HEK293T (cell line): ENCODE measurements around the gene CD52.
"Not testable (repeated sequence)": the region's sequence is repeated elsewhere in the genome, so short reads cannot be mapped to it uniquely, and the experiment has no call there.

Source experiments
- CTCF ChIA-PET: fragments of 350-600 bp; formaldehyde crosslinking; extraction: SDS; loops from one replicate; lab custom pipeline; 2021; ENCODE audit warnings: antibody characterized with exemption, inconsistent platforms; lab: Yijun Ruan, JAX
- POLR2A ChIA-PET: fragments of 350-600 bp; formaldehyde crosslinking; extraction: SDS; loops from one replicate; lab custom pipeline; 2020; ENCODE audit warnings: antibody characterized with exemption, inconsistent platforms; lab: Yijun Ruan, JAX
- DNase-seq: peaks from one replicate; pipeline ENCODE4 v3.0.0; 2012; ENCODE audit warnings: mixed read lengths; ENCODE audit errors: extremely low spot score
- ARNT ChIP-seq: fragments of 450-650 bp; IDR thresholded peaks from 2 replicates; pipeline ENCODE4 v1.6.1; 2017; ENCODE audit warnings: mild to moderate bottlenecking
- BHLHE40 ChIP-seq: fragments of 450-650 bp; IDR thresholded peaks from 2 replicates; pipeline ENCODE4 v1.6.1; 2016; ENCODE audit warnings: mild to moderate bottlenecking, moderate library complexity, borderline replicate concordance
- CTBP1 ChIP-seq: fragments of 450-650 bp; IDR thresholded peaks from 2 replicates; pipeline ENCODE4 v1.6.1; 2016; ENCODE audit warnings: borderline replicate concordance
- ELF4 ChIP-seq: fragments of 450-650 bp; IDR thresholded peaks from 2 replicates; pipeline ENCODE4 v1.6.1; 2017; ENCODE audit warnings: antibody characterized with exemption
- FOXA1 ChIP-seq: fragments of 450-650 bp; IDR thresholded peaks from 2 replicates; pipeline ENCODE4 v1.6.1; 2016; ENCODE audit warnings: mild to moderate bottlenecking
- FOXK2 ChIP-seq: fragments of 450-650 bp; IDR thresholded peaks from 2 replicates; pipeline ENCODE4 v1.6.1; 2016; ENCODE audit warnings: mild to moderate bottlenecking
- FOXM1 ChIP-seq: fragments of 450-650 bp; IDR thresholded peaks from 2 replicates; pipeline ENCODE4 v1.6.1; 2017; ENCODE audit warnings: mild to moderate bottlenecking, borderline replicate concordance
- HDGF ChIP-seq: fragments of 450-650 bp; IDR thresholded peaks from 2 replicates; pipeline ENCODE4 v1.6.1; 2017; ENCODE audit warnings: antibody characterized with exemption, borderline replicate concordance
- L3MBTL2 ChIP-seq: fragments of 450-650 bp; conservative IDR thresholded peaks from 2 replicates; pipeline ENCODE4 v1.6.1; 2016; ENCODE audit warnings: mild to moderate bottlenecking
- LEF1 ChIP-seq: fragments of 450-650 bp; IDR thresholded peaks from 2 replicates; pipeline ENCODE4 v1.6.1; 2017; ENCODE audit warnings: mild to moderate bottlenecking, borderline replicate concordance
- NFRKB ChIP-seq: fragments of 450-650 bp; IDR thresholded peaks from 2 replicates; pipeline ENCODE4 v1.6.1; 2016; ENCODE audit warnings: mild to moderate bottlenecking, moderate library complexity
- PKNOX1 ChIP-seq: fragments of 450-650 bp; IDR thresholded peaks from 2 replicates; pipeline ENCODE4 v1.6.1; 2016
- SP1 ChIP-seq: fragments of 450-650 bp; IDR thresholded peaks from 2 replicates; pipeline ENCODE4 v1.6.1; 2017
- SUZ12 ChIP-seq: fragments of 450-650 bp; IDR thresholded peaks from 2 replicates; pipeline ENCODE4 v1.6.1; 2016; ENCODE audit warnings: mild to moderate bottlenecking
- TARDBP ChIP-seq: fragments of 450-650 bp; IDR thresholded peaks from 2 replicates; pipeline ENCODE4 v1.6.1; 2016
- ZNF384 ChIP-seq: fragments of 450-650 bp; IDR thresholded peaks from 2 replicates; pipeline ENCODE4 v1.6.1; 2016

CD52 gene

GRCh38 chr1:26322042-26322331 is 4.2 kb downstream of the CD52 start:
- CTCF ChIA-PET = interaction anchor here (0.6 to 5.2 kb wide), 16 partner anchors 13 to 355 kb away, joined by 3 to 55 read pairs (median 4); partner anchors contain the start of genes CEP85 and HMGN2
- POLR2A ChIA-PET = interaction anchor here (0.9 kb wide), 1 partner anchor 110 kb away, joined by 3 read pairs; the partner anchor contains the start of gene DHDDS
- TF ChIP-seq FOXM1 = no peak
- TF ChIP-seq CTBP1 = no peak
- no peak for TF ChIP-seq ZNF384
- no peak for TF ChIP-seq TARDBP
- TF ChIP-seq L3MBTL2 = no peak
- TF ChIP-seq HDGF = no peak
- no peak for TF ChIP-seq PKNOX1
- TF ChIP-seq SP1 = no peak
- no peak for TF ChIP-seq NFRKB
- TF ChIP-seq FOXK2 = no peak
- no peak for TF ChIP-seq SUZ12
- no peak for TF ChIP-seq LEF1
- no peak for TF ChIP-seq BHLHE40
- no peak for TF ChIP-seq ARNT
- TF ChIP-seq FOXA1 = no peak
- TF ChIP-seq ELF4 = no peak
- DNase-seq = no peak

GRCh38 chr1:26323382-26323781 is 5.6 kb downstream of the CD52 start:
- POLR2A ChIA-PET = no interaction called here
- TF ChIP-seq BHLHE40 (no peak), HDGF (no peak)
- DNase-seq = no peak
- CTCF ChIA-PET = interaction anchor here (1.5 kb wide), 1 partner anchor 48 kb away, joined by 4 read pairs; no protein-coding TSS in a partner anchor

GRCh38 chr1:26324550-26324949 is 6.8 kb downstream of the CD52 start:
- CTCF ChIA-PET = interaction anchor here (0.8 kb wide), 1 partner anchor 40 kb away, joined by 3 read pairs; no protein-coding TSS in a partner anchor
- DNase-seq = no peak
- POLR2A ChIA-PET = no interaction called here
- TF ChIP-seq FOXM1 = no peak
- no peak for TF ChIP-seq FOXK2
- TF ChIP-seq SUZ12 = no peak

- ChIA-PET POLR2A (interaction anchor here (1.0 kb wide), 1 partner anchor 20 kb away, joined by 4 read pairs; no protein-coding TSS in a partner anchor), CTCF (interaction anchor here (0.7 to 1.9 kb wide), 3 partner anchors 11 to 88 kb away, joined by 3 to 5 read pairs (median 4); no protein-coding TSS in a partner anchor)
- no peak for TF ChIP-seq LEF1
- no peak for TF ChIP-seq TARDBP
- TF ChIP-seq FOXA1 = no peak
- no peak for TF ChIP-seq ELF4
- no peak for TF ChIP-seq BHLHE40
- TF ChIP-seq ARNT = no peak
- TF ChIP-seq PKNOX1 = no peak
- TF ChIP-seq L3MBTL2 = no peak
- TF ChIP-seq NFRKB = no peak
- no peak for TF ChIP-seq HDGF
- no peak for DNase-seq
These were observed 10.2 kb downstream of the CD52 start for GRCh38 chr1:26327956-26328362.

- POLR2A ChIA-PET = interaction anchor here (1.0 kb wide), 1 partner anchor 19 kb away, joined by 4 read pairs; no protein-coding TSS in a partner anchor
- CTCF ChIA-PET = interaction anchor here (0.7 to 1.9 kb wide), 4 partner anchors 11 to 95 kb away, joined by 3 to 5 read pairs (median 4); partner anchors contain the start of gene CEP85
These were observed 10.8 kb downstream of the CD52 start for GRCh38 chr1:26328597-26328996.

GRCh38 chr1:26329380-26329779 is 11.6 kb downstream of the CD52 start:
- CTCF ChIA-PET = interaction anchor here (1.0 to 1.4 kb wide), 3 partner anchors 34 to 95 kb away, joined by 3 to 7 read pairs (median 4); partner anchors contain the start of gene CEP85
- POLR2A ChIA-PET, DNase-seq: not testable (repeated sequence)

More at GRCh38 chr1:26328597-26328996, 10.8 kb downstream of the CD52 start:
- TF ChIP-seq HDGF (no peak), FOXA1 (no peak), L3MBTL2 (no peak)
- DNase-seq = no peak

GRCh38 chr1:26330276-26330675 is 12.5 kb downstream of the CD52 start:
- CTCF ChIA-PET = interaction anchor here (1.0 to 1.4 kb wide), 2 partner anchors 33 to 46 kb away, joined by 3 to 7 read pairs; no protein-coding TSS in a partner anchor
- DNase-seq = no peak
- POLR2A ChIA-PET = no interaction called here
- TF ChIP-seq CTBP1 = no peak
- TF ChIP-seq NFRKB = no peak
- no peak for TF ChIP-seq FOXK2

- CTCF ChIA-PET, DNase-seq: not testable (repeated sequence)
These were observed 15.6 kb downstream of the CD52 start for GRCh38 chr1:26333312-26333711.

More at GRCh38 chr1:26333312-26333711, 15.6 kb downstream of the CD52 start:
- POLR2A ChIA-PET = not testable (repeated sequence)
